HL-60 (cell line): ENCODE measurements around the gene MAST2.

ENCODE experiments used
- DNase-seq, 2 experiments: peaks; one replicate each; pipeline ENCODE4 v3.0.0-alpha.2; 2010 to 2020; ENCODE audit warnings: low read depth in 1 of 2, low spot score in 1 of 2
- H3K27ac ChIP-seq: fragments of 250-450 bp; sonication (Bioruptor Pico); replicated peaks from 2 replicates; pipeline ENCODE4 v1.5.1; 2020; ENCODE audit warnings: mild to moderate bottlenecking, moderate library complexity
- H3K27me3 ChIP-seq: fragments of 250-450 bp; sonication (Bioruptor Pico); 2 replicates; pipeline ENCODE4 v1.5.1; 2021; ENCODE audit warnings: mild to moderate bottlenecking, moderate library complexity; ENCODE audit not compliant: insufficient read depth, poor library complexity, severe bottlenecking
- H3K4me3 ChIP-seq: replicated peaks from 2 replicates; pipeline ENCODE4 v1.5.1; 2011; ENCODE audit warnings: mild to moderate bottlenecking, control low read depth, low read length; ENCODE audit not compliant: insufficient read depth
- GABPA ChIP-seq: IDR thresholded peaks from 2 replicates; pipeline ENCODE4 v1.6.1; 2012; ENCODE audit warnings: low read depth
- POLR2AphosphoS5 ChIP-seq: IDR thresholded peaks from 2 replicates; pipeline ENCODE4 v1.6.1; 2012; ENCODE audit warnings: low read depth
- REST ChIP-seq: IDR thresholded peaks from 2 replicates; pipeline ENCODE4 v1.6.1; 2012; ENCODE audit warnings: low read depth; ENCODE audit not compliant: insufficient replicate concordance
- SPI1 ChIP-seq: IDR thresholded peaks from 2 replicates; pipeline ENCODE4 v1.6.1; 2012; ENCODE audit warnings: low read depth, mild to moderate bottlenecking, borderline replicate concordance
- TF ChIP-seq, protein P1 (sequence below): IDR thresholded peaks from one replicate; pipeline ENCODE4 v1.5.1; 2011; ENCODE audit warnings: low read length, control low read depth, inconsistent platforms; ENCODE audit not compliant: insufficient read depth

The MAST2 gene

DNA sequence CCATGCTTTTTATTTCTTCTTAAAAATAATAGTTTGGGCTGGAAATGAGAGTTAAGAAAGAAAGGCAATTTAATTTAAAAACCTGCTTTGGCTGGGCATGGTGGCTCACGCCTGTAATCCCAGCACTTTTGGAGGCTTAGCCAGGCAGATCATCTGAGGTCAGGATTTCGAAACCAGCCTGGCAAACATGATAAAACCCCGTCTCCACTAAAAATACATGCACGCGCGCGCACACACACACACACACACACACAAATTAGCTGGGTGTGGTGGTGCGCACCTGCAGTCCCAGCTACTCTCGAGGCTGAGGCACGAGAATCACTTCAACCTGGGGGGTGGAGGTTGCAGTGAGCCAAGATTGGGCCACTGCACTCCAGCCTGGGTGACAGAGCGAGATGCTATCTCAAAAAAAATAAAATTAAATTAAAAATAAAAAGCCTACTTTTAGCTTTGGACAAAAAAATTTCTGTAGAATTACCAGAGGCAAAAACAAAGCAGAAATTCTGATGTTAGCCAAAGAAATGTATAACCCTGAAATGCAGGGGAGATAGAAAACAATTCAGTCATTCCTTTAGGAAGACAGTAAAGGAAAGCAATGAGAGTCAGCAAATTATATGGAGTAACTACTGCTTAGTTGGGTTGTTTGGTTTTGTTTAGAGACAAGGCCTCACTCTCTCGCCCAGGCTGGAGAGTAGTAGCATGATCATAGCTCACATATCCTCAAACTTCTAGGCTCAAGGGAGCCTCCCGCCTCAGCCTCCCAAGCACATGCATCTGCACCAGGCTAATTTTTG, 37.2 kb upstream of the MAST2 start:
- H3K27ac ChIP-seq, result no peak overlapping the region
- TF ChIP-seq SPI1 (no peak), REST (no peak), POLR2AphosphoS5 (no peak), GABPA (no peak)
- TF ChIP-seq, protein P1, sequence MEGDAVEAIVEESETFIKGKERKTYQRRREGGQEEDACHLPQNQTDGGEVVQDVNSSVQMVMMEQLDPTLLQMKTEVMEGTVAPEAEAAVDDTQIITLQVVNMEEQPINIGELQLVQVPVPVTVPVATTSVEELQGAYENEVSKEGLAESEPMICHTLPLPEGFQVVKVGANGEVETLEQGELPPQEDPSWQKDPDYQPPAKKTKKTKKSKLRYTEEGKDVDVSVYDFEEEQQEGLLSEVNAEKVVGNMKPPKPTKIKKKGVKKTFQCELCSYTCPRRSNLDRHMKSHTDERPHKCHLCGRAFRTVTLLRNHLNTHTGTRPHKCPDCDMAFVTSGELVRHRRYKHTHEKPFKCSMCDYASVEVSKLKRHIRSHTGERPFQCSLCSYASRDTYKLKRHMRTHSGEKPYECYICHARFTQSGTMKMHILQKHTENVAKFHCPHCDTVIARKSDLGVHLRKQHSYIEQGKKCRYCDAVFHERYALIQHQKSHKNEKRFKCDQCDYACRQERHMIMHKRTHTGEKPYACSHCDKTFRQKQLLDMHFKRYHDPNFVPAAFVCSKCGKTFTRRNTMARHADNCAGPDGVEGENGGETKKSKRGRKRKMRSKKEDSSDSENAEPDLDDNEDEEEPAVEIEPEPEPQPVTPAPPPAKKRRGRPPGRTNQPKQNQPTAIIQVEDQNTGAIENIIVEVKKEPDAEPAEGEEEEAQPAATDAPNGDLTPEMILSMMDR, result no peak
- no peak for DNase-seq
- no peak overlapping the region for H3K4me3 ChIP-seq
- H3K27me3 ChIP-seq, result no peaks in the 10 kb centered on the region

DNA sequence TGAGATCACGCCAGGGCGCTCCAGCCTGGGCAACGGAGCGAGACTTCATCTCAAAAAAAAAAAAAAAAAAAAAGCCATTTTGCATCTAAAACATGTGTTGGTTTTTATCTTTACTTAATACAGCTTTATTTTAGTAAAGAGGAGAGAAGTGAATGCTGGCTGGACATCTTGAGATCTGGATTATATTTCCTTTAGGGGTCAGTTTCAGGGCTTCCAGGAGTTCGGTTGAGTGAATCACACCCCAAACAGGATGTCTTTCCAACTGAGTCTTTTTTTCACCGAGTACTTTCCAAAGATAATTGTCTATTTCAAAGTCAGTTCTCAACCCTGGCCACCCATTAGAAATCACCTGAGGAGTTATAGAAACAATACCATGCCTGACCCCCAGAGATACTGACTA, 36.4 kb upstream of the MAST2 start:
- H3K27me3 ChIP-seq, result no peaks in the 10 kb centered on the region
- no peak for DNase-seq
- TF ChIP-seq SPI1 (no peak), GABPA (no peak), REST (no peak), POLR2AphosphoS5 (no peak)
- TF ChIP-seq, protein P1, result no peak

DNA sequence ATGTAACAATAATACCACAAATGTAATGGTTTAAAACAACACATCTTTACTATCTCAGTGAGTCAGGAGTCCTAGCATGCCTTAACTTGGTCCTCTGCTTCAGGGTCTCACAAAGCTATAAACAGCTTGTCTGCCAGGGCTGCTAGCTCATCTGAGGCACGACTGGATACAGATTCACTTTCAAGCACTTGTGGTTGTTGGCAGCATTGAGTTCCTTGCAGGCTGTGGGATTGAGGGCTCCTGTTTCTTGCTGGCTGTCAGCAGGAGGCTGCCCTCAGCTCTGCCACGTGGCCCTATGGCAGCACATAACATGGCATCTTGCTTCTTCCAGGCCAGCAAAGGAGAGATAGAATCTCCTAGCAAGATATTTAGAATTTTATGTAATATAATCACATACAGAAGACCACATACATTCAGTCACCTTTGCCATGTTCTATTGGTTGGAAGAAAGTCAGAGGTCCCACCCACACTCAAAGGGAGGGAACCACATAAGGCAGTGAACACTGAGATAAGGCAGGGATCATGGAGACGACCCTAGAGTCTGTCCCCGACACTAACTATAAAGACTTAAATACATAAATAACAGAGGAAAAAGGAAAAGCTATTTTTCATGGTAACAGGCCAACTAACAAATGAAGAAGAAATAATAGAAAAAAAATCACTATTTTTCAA, 34.0 kb upstream of the MAST2 start:
- Histone ChIP-seq H3K4me3 (no peak overlapping the region), H3K27me3 (no peaks in the 10 kb centered on the region), H3K27ac (no peak overlapping the region)
- DNase-seq, result no peak
- no peak for TF ChIP-seq REST

More for the DNA sequence above, 36.4 kb upstream of the MAST2 start:
- Histone ChIP-seq H3K4me3 (no peak overlapping the region), H3K27ac (no peak overlapping the region)
